ENCODE data around the gene SYPL1.

- TF ChIP-seq, protein P1, sequence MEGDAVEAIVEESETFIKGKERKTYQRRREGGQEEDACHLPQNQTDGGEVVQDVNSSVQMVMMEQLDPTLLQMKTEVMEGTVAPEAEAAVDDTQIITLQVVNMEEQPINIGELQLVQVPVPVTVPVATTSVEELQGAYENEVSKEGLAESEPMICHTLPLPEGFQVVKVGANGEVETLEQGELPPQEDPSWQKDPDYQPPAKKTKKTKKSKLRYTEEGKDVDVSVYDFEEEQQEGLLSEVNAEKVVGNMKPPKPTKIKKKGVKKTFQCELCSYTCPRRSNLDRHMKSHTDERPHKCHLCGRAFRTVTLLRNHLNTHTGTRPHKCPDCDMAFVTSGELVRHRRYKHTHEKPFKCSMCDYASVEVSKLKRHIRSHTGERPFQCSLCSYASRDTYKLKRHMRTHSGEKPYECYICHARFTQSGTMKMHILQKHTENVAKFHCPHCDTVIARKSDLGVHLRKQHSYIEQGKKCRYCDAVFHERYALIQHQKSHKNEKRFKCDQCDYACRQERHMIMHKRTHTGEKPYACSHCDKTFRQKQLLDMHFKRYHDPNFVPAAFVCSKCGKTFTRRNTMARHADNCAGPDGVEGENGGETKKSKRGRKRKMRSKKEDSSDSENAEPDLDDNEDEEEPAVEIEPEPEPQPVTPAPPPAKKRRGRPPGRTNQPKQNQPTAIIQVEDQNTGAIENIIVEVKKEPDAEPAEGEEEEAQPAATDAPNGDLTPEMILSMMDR (IDR thresholded peaks at IDR 0.05), result no peak
- TF ChIP-seq POLR2A (IDR thresholded peaks at IDR 0.05), result no peak
Measured at GRCh38 chr7:106082087-106082854, 29.8 kb downstream of the SYPL1 start.

Data from prostate gland (tissue), 2 donors.